ENCODE results near the gene OMP.
"Not testable (repeated sequence)": the region's sequence is repeated elsewhere in the genome, so short reads cannot be mapped to it uniquely, and the experiment has no call there.

Gene OMP

DNA sequence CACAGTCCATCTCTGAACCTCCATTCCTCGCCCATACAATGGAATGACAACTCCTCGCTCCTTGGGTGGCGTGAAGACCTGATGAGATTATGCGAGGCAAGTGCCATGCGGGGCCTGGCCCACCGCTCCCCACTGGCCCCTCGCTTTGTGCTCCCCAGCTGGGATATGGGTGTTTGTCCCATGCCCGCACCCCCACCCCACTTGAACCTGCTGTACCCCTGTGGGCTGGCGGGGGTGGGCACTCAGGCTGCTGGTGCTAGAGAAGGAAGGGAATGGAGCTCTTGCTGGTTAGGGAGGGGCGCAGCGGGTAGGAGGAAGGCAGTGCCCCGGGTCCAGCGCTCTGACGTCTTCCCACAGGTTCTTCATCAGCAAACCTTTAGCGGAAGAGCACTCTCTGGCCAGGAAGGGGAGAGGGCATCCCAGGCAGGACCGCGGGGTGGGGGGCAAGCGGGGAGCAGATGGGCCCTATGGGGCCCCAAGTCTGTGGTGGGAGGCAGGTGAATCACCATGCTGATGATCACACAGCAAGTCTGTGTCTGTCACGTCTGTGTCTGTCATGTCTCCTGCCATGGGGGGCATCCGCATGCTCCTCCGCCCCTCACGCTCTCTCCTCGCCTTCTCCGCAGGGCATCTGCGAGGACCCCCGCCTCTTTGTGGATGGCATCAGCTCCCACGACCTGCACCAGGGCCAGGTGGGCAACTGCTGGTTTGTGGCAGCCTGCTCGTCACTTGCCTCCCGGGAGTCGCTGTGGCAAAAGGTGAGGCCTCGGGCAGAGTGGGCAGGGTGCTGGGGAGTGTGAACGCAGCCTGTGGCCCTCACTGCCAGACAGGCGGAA, 9.4 kb upstream of the OMP start:
- TF ChIP-seq CTCF (conservative IDR thresholded peaks at IDR 0.05; ENCODE audit: low read depth, low read length) = no peak
- no peak overlapping the region for H3K4me3 ChIP-seq (ENCODE audit: low read length)
- DNase-seq (ENCODE audit: low read depth) = no peak

DNA sequence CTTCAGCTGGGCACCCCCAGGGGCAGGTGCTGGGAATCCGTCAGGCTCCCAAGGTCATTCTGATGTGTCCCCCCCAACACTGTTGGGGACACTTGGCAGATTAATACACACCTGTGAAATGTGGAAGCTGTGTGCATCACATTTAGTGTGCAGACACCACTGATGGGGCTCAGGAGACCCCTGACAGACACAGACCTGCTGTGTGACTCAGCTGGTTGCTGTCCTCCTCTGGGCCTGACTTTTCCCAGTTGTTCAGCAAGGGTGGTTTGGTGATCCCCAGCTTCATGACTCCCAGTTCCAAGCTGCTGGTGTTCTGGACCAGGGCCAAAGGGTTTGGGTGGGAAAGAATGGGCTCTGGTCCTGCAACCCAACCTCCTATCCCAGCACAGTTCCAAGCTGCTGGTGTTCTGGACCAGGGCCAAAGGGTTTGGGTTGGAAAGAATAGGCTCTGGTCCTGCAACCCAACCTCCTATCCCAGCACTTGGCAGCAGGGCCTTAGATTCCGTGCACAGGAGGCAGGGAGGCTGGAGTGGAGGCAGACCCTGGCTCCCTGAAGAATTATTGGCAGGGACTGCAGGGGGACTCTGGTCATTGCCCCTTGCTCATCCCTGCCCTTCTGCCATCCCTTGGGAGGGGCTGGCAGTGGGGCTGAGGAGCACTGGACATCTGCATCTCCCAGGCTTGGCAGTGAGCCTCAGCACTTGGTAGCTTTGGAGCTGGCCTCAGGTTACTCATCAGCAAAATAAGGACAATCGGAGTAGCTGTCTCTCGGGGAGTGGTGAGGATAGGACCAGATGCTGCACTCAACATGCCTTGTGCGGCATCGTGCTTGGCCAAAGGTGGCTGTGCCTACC, 8.4 kb upstream of the OMP start:
- TF ChIP-seq CTCF (conservative IDR thresholded peaks at IDR 0.05; ENCODE audit: low read depth, low read length) = no peak
- no peak for DNase-seq (ENCODE audit: low read depth)
- H3K4me3 ChIP-seq (ENCODE audit: low read length) = no peak overlapping the region

DNA sequence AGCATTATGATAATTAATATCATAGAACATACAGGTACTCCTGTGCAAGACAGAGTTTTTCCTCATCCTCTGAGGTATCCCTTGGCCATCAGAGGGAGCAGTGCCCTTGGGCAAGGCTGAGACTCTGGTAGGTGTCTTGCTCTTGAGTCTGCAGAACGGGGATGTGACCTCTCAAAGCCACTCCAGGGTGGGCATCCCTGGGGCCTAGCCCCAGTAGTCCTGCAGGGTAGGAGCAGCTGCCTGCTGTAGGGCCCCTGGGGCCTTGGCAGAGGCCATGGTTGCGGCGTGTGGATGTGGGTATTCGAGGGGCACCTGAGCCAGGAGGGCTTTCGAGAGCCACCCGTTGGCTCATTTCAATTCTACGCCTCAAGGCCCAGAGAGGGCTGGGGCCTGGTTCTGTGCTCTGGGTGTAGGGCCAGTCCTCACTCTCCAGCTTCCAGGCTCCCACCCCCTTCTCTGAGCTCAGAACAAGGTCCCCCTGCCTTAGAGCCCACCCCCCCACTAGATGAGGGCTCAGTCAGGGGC, 7.7 kb upstream of the OMP start:
- no peak for TF ChIP-seq CTCF (conservative IDR thresholded peaks at IDR 0.05; ENCODE audit: low read depth, low read length)
- no peak for DNase-seq (ENCODE audit: low read depth)
- no peak overlapping the region for H3K4me3 ChIP-seq (ENCODE audit: low read length)

- no peak for DNase-seq (ENCODE audit: low read depth)
- TF ChIP-seq CTCF (conservative IDR thresholded peaks at IDR 0.05; ENCODE audit: low read depth, low read length) = no peak
- H3K4me3 ChIP-seq (ENCODE audit: low read length) = no peak overlapping the region
Measured at GRCh38 chr11:77095551-77096490, 6.8 kb upstream of the OMP start.

GRCh38 chr11:77096591-77097019, 6.0 kb upstream of the OMP start:
- no peak overlapping the region for H3K4me3 ChIP-seq (ENCODE audit: low read length)
- DNase-seq (ENCODE audit: low read depth) = no peak
- no peak for TF ChIP-seq CTCF (conservative IDR thresholded peaks at IDR 0.05; ENCODE audit: low read depth, low read length)

- DNase-seq (ENCODE audit: low read depth); H3K4me3 ChIP-seq (ENCODE audit: low read length): not testable (repeated sequence)
Measured at GRCh38 chr11:77097180-77097579, 5.5 kb upstream of the OMP start.
